GM12865 (cell line): ENCODE data around the gene TBKBP1.

ENCODE experiments used
- DNase-seq: peaks from one replicate; pipeline ENCODE4 v3.0.0; 2010; ENCODE audit warnings: low read depth
- H3K4me3 ChIP-seq: 2 replicates; pipeline ENCODE4 v1.5.1; 2011; ENCODE audit warnings: mild to moderate bottlenecking, low read depth, low read length, control low read depth
- CTCF ChIP-seq: IDR thresholded peaks from 2 replicates; pipeline ENCODE4 v1.5.1; 2011; ENCODE audit warnings: low read length, control low read depth, low read depth, inconsistent platforms; ENCODE audit not compliant: insufficient read depth; ENCODE audit errors: missing control alignments

TBKBP1 gene

GRCh38 chr17:47726796-47727703 lies 33.1 kb downstream of the TBKBP1 start:
- TF ChIP-seq CTCF, result no peak
- no peak for DNase-seq
- H3K4me3 ChIP-seq, result no peak overlapping the region

- no peak for TF ChIP-seq CTCF
- H3K4me3 ChIP-seq, result no peak overlapping the region
- DNase-seq, result no peak
Measured at GRCh38 chr17:47727704-47728036, 33.7 kb downstream of the TBKBP1 start.

- DNase-seq, result no peak
- no peak overlapping the region for H3K4me3 ChIP-seq
- TF ChIP-seq CTCF, result no peak
Measured at GRCh38 chr17:47728214-47728877, 34.4 kb downstream of the TBKBP1 start.

- no peak for TF ChIP-seq CTCF
- DNase-seq, result no peak
- no peak overlapping the region for H3K4me3 ChIP-seq
Measured at GRCh38 chr17:47729476-47729875, 35.5 kb downstream of the TBKBP1 start.

- DNase-seq, result no peak
- no peak for TF ChIP-seq CTCF
- H3K4me3 ChIP-seq, result no peak overlapping the region
Measured at GRCh38 chr17:47730681-47731080, 36.7 kb downstream of the TBKBP1 start.

GRCh38 chr17:47731396-47731795 lies 37.4 kb downstream of the TBKBP1 start:
- no peak overlapping the region for H3K4me3 ChIP-seq
- no peak for TF ChIP-seq CTCF
- DNase-seq, result no peak
